H1 (cell line): ENCODE results near the gene EIF4A3. TPM values are rescaled to one million over a fixed set of nuclear protein-coding genes. Genes with fewer than 3 reads are reported as not detected.

Experiments
- CEBPB ChIP-seq: IDR thresholded peaks from 2 replicates; pipeline ENCODE4 v1.6.1; 2012; ENCODE audit warnings: low read depth, low read length
- GTF2F1 ChIP-seq: IDR thresholded peaks from 2 replicates; pipeline ENCODE4 v1.6.1; 2012; ENCODE audit warnings: low read depth, low read length, improper control_type of control experiment, borderline replicate concordance
- HDAC2 ChIP-seq, 2 experiments: fragments of 300-600 bp in 1 of 2; sonication (generic) in 1 of 2; IDR thresholded peaks; 2 replicates each; pipeline ENCODE4 v1.6.1; 2011 to 2012; ENCODE audit warnings: low read depth in 2 of 2, low read length in 2 of 2, mild to moderate bottlenecking in 2 of 2, moderate library complexity in 2 of 2, borderline replicate concordance in 1 of 2, inconsistent platforms in 1 of 2
- HDAC6 ChIP-seq: IDR thresholded peaks from one replicate; pipeline ENCODE4 v1.7.1; 2012; ENCODE audit warnings: low read depth, mild to moderate bottlenecking, inconsistent platforms, low read length, moderate library complexity
- KDM4A ChIP-seq: IDR thresholded peaks from one replicate; pipeline ENCODE4 v1.7.1; 2012; ENCODE audit warnings: low read depth, mild to moderate bottlenecking, moderate library complexity, low read length, inconsistent platforms; ENCODE audit not compliant: severe bottlenecking
- KDM5A ChIP-seq: fragments of 200-600 bp; IDR thresholded peaks from 2 replicates; pipeline ENCODE4 v1.7.1; 2012; ENCODE audit warnings: mild to moderate bottlenecking, low read length, inconsistent platforms, mixed read lengths
- MAFK ChIP-seq: IDR thresholded peaks from 2 replicates; pipeline ENCODE4 v1.6.1; 2012; ENCODE audit warnings: low read depth, mild to moderate bottlenecking, improper control_type of control experiment, low read length
- RAD21 ChIP-seq, 2 experiments: IDR thresholded peaks in 1 of 2; conservative IDR thresholded peaks in 1 of 2; 2 replicates each; pipeline ENCODE4 v1.6.1; 2011; ENCODE audit warnings: low read depth in 2 of 2, low read length in 2 of 2, improper control_type of control experiment in 1 of 2, inconsistent platforms in 1 of 2, mild to moderate bottlenecking in 1 of 2, moderate library complexity in 1 of 2
- RBBP5 ChIP-seq: IDR thresholded peaks from 2 replicates; pipeline ENCODE4 v1.7.1; 2012; ENCODE audit warnings: low read depth, mild to moderate bottlenecking, inconsistent platforms, low read length, moderate library complexity, borderline replicate concordance
- RFX5 ChIP-seq: IDR thresholded peaks from 2 replicates; pipeline ENCODE4 v1.6.1; 2011; ENCODE audit warnings: low read depth, low read length, improper control_type of control experiment, borderline replicate concordance
- RXRA ChIP-seq: IDR thresholded peaks from 2 replicates; pipeline ENCODE4 v1.6.1; 2011; ENCODE audit warnings: low read depth, mild to moderate bottlenecking, low read length, moderate library complexity; ENCODE audit not compliant: insufficient read depth
- SP1 ChIP-seq: IDR thresholded peaks from 2 replicates; pipeline ENCODE4 v1.6.1; 2011; ENCODE audit warnings: low read depth, low read length
- SP2 ChIP-seq: IDR thresholded peaks from 2 replicates; pipeline ENCODE4 v1.6.1; 2012; ENCODE audit warnings: mild to moderate bottlenecking, low read length, inconsistent platforms
- SP4 ChIP-seq: IDR thresholded peaks from 2 replicates; pipeline ENCODE4 v1.6.1; 2012; ENCODE audit warnings: low read length, inconsistent platforms
- polyA plus RNA-seq, 7 experiments: library from polyadenylated mRNA; depleted of rRNA in 3 of 7; stranded (reverse) in 5 of 7; unstranded in 2 of 7; fragments of >200 nt in 5 of 7; fragments of 200-250 nt in 2 of 7; gene quantifications; 1 replicate in 5 of 7; 2 replicates in 1 of 7; 4 replicates in 1 of 7; pipeline versions ENCODE4 v1.2.1 to v1.2.3, GENCODE V29; 2011 to 2013; ENCODE audit warnings: missing spikeins in 2 of 7, mixed read lengths in 2 of 7
- total RNA-seq: library from RNA; stranded (reverse); fragmentation: NEBNext Ultra II Directional; extraction: Animal tissue kit (Norgen Biotek cat#: 25700); gene quantifications from 2 replicates; pipeline ENCODE4 v1.2.1, GENCODE V29; 2021
- TF ChIP-seq, protein P1 (sequence below): IDR thresholded peaks from 2 replicates; pipeline ENCODE4 v1.6.1; 2012; ENCODE audit warnings: low read length, inconsistent platforms

The EIF4A3 gene
- total and polyA plus RNA-seq, 2 of the 8 experiments (the other 6 are each of a cell fraction or from before 2014, with no cell fraction given): 142 to 146 TPM

DNA sequence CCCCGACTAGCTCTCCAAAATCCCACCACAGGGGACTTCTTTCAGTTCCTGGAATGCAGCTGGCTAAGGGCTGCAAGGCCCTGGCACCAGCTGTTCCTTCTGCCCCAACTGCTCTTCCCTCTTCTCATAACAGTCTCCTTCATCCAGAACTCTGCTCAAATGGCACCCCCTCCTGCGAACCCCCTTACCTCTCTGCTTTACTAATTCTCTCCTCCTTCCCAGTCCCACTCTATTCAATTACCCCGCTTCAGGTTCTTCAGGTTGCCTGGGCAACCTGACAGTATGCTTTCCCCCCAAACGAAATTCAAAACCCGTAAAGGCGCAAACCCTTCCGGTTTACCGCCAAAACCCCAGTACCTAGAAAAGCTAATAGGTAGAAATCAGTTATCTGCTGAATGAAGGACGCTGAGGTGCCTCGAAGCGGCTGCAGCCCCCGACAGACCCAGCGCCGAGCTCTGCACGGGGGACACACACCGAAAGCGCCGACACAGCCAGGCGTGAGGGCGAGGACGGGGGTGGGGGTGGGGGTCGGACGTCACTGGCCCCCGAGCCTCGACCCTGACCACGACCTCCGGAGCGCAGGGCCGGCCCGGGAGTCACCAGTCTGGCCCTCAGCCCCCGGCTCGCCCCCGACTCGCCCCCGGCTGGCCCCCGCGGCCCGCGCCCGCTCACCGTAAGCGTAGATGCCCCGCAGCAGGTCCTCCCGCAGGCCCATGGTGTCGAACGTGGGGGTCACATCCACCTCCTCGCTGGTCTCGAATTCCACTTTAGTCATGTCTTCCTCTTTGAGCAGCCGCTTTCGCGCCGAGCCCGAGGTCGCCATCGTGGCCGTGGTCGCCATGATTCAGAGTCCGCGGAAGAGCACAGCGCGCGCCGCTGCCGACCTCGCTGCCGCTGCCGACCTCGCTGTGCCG, 550 bp downstream of the EIF4A3 start (continued):
- no peak for TF ChIP-seq KDM5A
- no peak for TF ChIP-seq SP4
- no peak; a peak in 1 of 4 replicates for TF ChIP-seq RAD21 (IDR thresholded peaks at IDR 0.05 in 1 of 2, conservative IDR thresholded peaks at IDR 0.05 in 1 of 2; ENCODE audit: low read depth in 2 of 2, low read length in 2 of 2)
- TF ChIP-seq HDAC2 (IDR thresholded peaks at IDR 0.05; ENCODE audit: borderline replicate concordance in 1 of 2, low read depth in 2 of 2, low read length in 2 of 2): peak in 1 of 2 experiments; percentile 13; a peak in 1 of 4 replicates
- TF ChIP-seq RXRA: no peak
- no peak for TF ChIP-seq RBBP5
- no peak for TF ChIP-seq GTF2F1
- TF ChIP-seq SP1: no peak
- TF ChIP-seq CEBPB: no peak
- TF ChIP-seq HDAC6: no peak
- TF ChIP-seq SP2: no peak
- TF ChIP-seq MAFK: no peak
- TF ChIP-seq, protein P1, sequence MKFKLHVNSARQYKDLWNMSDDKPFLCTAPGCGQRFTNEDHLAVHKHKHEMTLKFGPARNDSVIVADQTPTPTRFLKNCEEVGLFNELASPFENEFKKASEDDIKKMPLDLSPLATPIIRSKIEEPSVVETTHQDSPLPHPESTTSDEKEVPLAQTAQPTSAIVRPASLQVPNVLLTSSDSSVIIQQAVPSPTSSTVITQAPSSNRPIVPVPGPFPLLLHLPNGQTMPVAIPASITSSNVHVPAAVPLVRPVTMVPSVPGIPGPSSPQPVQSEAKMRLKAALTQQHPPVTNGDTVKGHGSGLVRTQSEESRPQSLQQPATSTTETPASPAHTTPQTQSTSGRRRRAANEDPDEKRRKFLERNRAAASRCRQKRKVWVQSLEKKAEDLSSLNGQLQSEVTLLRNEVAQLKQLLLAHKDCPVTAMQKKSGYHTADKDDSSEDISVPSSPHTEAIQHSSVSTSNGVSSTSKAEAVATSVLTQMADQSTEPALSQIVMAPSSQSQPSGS: no peak
- no peak for TF ChIP-seq RFX5
- peak; percentile 18 for TF ChIP-seq KDM4A
